ENCODE data around the gene RIN3. TPM values are rescaled to one million over a fixed set of nuclear protein-coding genes. Genes with fewer than 3 reads are reported as not detected.
A peak's percentile ranks its signal among the peaks of the same experiment; 100 is the strongest.

RIN3 gene
- total and polyA plus RNA-seq, 10 donors, result 17.2 to 117 (median 75.7) TPM

GRCh38 chr14:92503756-92504491, 9.7 kb upstream of the RIN3 start:
- DNase-seq, result no peak
- H3K9me3 ChIP-seq, result no peaks in the 10 kb centered on the region
- H3K4me3 ChIP-seq, result no peak overlapping the region
- intact Hi-C loops (cut with DNase I; ENCODE audit: low total_unique reads), result no loop called here
- H3K27me3 ChIP-seq (replicated peaks in 1 of 7), result no peaks in the 10 kb centered on the region
- WGBS, 5 donors, result 60 to 82% (median 75%) methylated on average over 4 of the region's 4 CpGs
- peaks cover 8 to 46% (median 30%) of the 10 kb centered on the region in 6 donors for H3K4me1 ChIP-seq
- no peak for TF ChIP-seq POLR2AphosphoS5 (IDR thresholded peaks at IDR 0.05)
- TF ChIP-seq POLR2A (IDR thresholded peaks at IDR 0.05), result no peak
- TF ChIP-seq CTCF (IDR thresholded peaks at IDR 0.05 in 8 of 11, conservative IDR thresholded peaks at IDR 0.05 in 3 of 11), result no peak
- no peak overlapping the region for H3K27ac ChIP-seq
- no peaks in the 10 kb centered on the region for H3K36me3 ChIP-seq

- intact Hi-C loops (cut with DNase I; ENCODE audit: low total_unique reads), result no loop called here
- H3K27ac ChIP-seq, result peak overlapping the region in 3 of 8 donors; percentile 75 to 85 (median 81)
- no peaks in the 10 kb centered on the region for H3K9me3 ChIP-seq
- H3K36me3 ChIP-seq, result no peaks in the 10 kb centered on the region
- peaks cover 8 to 54% (median 30%) of the 10 kb centered on the region in 6 donors for H3K4me1 ChIP-seq
- H3K4me3 ChIP-seq, result no peak overlapping the region
- DNase-seq, result peak; percentile 55
- no peaks in the 10 kb centered on the region for H3K27me3 ChIP-seq (replicated peaks in 1 of 7)
- no peak for TF ChIP-seq CTCF (IDR thresholded peaks at IDR 0.05 in 8 of 11, conservative IDR thresholded peaks at IDR 0.05 in 3 of 11)
- TF ChIP-seq POLR2AphosphoS5 (IDR thresholded peaks at IDR 0.05), result no peak
- no peak for TF ChIP-seq POLR2A (IDR thresholded peaks at IDR 0.05)
- WGBS, 5 donors, result 85 to 92% (median 92%) methylated on average over 5 of the region's 5 CpGs
These were observed 7.8 kb upstream of the RIN3 start for GRCh38 chr14:92505826-92506225.

- peaks cover 8 to 58% (median 30%) of the 10 kb centered on the region in 6 donors for H3K4me1 ChIP-seq
- no peak overlapping the region for H3K4me3 ChIP-seq
- H3K36me3 ChIP-seq, result no peaks in the 10 kb centered on the region
- H3K27ac ChIP-seq, result peak overlapping the region in 4 of 8 donors; percentile 75 to 85 (median 80)
- DNase-seq, result peak; percentile 74
- WGBS, 5 donors, result 84 to 100% (median 95%) methylated on average over 2 to 3 of the region's 3 CpGs
- intact Hi-C loops (cut with DNase I; ENCODE audit: low total_unique reads), result no loop called here
- H3K9me3 ChIP-seq, result no peaks in the 10 kb centered on the region
- no peak for TF ChIP-seq POLR2A (IDR thresholded peaks at IDR 0.05)
- TF ChIP-seq POLR2AphosphoS5 (IDR thresholded peaks at IDR 0.05), result no peak
- TF ChIP-seq CTCF (IDR thresholded peaks at IDR 0.05 in 8 of 11, conservative IDR thresholded peaks at IDR 0.05 in 3 of 11), result no peak
- no peaks in the 10 kb centered on the region for H3K27me3 ChIP-seq (replicated peaks in 1 of 7)
These were observed 7.3 kb upstream of the RIN3 start for GRCh38 chr14:92506231-92506630.

GRCh38 chr14:92507174-92507768, 6.3 kb upstream of the RIN3 start:
- peak; percentile 88 for DNase-seq
- Histone ChIP-seq H3K36me3 (no peaks in the 10 kb centered on the region), H3K27me3 (replicated peaks in 1 of 7) (no peaks in the 10 kb centered on the region), H3K4me3 (peak overlapping the region in 1 of 8 donors; percentile 37), H3K27ac (peak overlapping the region in 6 of 8 donors; percentile 16 to 85 (median 76)), H3K9me3 (no peaks in the 10 kb centered on the region), H3K4me1 (peaks cover 8 to 68% (median 36%) of the 10 kb centered on the region in 6 donors)
- TF ChIP-seq POLR2A (IDR thresholded peaks at IDR 0.05), result no peak
- TF ChIP-seq POLR2AphosphoS5 (IDR thresholded peaks at IDR 0.05), result peak in 2 of 3 donors; percentile 8 to 40
- 36 to 57% (median 43%) methylated on average over 4 of the region's 4 CpGs for WGBS, 5 donors
- intact Hi-C loops (cut with DNase I; ENCODE audit: low total_unique reads), result no loop called here

Measured in spleen (tissue), 11 donors.